Stimulated activated CD8-positive, alpha-beta memory T cell treated with anti-CD3 and anti-CD28 coated beads, Interleukin-4, amount 100 ng/mL, for 1 hour (primary cell): ENCODE data around the gene ZBTB46.

Source experiments
- DNase-seq, 2 donors: peaks; one replicate each; pipeline ENCODE4 v3.0.0-alpha.2; 2020; ENCODE audit warnings: low read depth in 2 of 2, low spot score in 1 of 2

Gene ZBTB46

DNA sequence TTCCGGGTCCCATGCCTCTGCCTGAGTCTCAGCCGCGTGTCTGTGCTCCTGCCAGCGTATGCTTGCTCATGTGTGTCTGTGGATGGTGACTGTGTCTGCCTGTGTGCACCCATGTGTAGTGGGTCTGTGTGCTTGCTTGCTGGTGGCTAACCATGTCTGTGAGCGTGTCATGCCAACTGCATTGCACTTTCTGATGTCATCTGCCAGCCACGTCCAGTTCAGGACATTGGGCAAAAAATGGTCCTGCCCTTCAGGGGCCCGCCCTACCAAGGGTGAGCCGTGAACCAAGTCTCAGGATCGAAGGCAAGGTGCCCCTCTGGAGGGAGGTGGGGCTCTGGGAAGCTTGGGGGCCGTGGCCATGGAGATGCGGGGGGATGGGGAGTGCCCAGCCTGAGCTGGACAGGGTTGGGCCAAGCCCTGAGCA, 9.4 kb upstream of the ZBTB46 start:
- DNase-seq: no peak

DNA sequence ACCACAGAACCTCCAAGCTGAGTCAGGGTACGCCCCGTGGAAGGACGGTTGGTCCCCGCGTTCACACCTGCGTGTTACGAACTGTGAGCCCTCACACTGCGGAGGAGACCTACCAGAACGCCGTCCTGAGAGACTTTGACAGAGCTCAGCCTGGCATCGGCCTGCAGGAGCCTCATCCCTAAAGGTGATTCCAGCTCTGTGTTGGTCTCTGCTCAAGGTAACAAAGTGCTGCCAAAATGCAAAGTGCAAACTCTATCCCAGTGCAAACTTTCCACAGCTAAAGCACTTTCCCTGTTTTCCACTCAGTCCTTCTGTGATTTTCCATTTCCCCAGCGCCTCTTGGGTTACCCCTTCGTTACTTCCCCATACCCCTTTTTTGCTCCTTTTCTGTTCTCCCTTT, 8.6 kb upstream of the ZBTB46 start:
- DNase-seq: no peak

DNA sequence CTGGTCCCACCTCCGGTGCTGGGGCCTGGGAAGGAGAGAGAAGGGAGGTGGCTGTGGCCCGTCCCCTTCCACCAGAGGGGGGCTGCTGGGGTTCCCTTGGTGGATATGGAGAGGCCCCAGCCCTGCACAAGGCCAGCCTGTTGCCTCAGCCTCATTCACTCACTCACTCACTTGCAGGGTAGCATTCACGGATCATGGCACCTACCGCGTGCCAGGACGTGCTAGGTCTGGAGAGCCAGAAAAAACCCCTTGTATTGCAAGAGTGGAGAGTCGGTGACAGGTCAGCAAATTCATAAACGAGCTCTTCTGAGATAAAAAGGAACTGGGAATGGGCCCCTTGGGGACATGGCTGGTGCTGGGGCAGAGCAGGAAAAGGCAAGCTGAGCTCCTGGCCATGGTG, 6.4 kb upstream of the ZBTB46 start:
- DNase-seq: no peak

DNA sequence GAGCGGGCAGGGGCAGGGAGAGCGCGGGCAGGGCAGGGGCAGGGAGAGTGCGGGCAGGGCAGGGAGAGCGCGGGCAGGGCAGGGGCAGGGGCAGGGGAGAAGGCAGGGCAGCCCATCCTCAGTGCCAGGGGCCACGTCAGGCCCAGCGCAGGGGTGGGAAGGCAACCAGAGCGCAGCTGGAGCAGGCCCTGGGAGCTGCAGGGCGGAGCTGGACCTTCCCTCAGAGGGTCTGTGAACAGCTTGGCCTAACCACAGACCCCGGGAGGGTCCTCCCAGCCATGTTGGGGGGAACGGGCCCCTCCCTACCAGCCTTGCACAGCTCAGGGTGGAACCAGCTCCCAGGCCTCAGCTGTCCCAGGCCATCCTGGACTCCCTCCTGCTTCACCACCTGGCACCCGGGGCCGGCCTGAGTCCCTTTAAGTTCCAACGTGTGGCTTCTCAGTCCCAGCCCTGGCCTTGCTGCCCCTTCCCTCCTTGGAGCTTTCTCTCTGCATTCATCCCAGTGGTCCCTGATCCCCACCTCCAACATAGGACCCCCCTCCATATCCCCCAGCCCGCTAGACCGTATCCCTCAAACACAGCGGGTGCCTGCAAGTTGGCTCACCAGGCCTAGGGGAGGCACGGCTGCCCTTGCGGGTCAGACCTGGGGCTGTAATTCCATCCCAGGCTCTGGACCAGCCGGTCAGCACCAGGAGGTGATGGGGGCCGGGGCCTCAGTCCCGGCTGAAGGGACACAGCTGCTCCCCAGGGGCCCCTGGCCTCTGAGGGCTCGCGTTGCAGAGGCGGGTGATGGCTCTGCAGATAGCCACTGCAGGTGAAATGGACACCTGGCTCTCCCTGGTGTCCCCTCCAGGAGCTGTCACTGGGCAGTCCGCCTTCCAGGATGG, 5.6 kb upstream of the ZBTB46 start:
- no peak for DNase-seq

DNA sequence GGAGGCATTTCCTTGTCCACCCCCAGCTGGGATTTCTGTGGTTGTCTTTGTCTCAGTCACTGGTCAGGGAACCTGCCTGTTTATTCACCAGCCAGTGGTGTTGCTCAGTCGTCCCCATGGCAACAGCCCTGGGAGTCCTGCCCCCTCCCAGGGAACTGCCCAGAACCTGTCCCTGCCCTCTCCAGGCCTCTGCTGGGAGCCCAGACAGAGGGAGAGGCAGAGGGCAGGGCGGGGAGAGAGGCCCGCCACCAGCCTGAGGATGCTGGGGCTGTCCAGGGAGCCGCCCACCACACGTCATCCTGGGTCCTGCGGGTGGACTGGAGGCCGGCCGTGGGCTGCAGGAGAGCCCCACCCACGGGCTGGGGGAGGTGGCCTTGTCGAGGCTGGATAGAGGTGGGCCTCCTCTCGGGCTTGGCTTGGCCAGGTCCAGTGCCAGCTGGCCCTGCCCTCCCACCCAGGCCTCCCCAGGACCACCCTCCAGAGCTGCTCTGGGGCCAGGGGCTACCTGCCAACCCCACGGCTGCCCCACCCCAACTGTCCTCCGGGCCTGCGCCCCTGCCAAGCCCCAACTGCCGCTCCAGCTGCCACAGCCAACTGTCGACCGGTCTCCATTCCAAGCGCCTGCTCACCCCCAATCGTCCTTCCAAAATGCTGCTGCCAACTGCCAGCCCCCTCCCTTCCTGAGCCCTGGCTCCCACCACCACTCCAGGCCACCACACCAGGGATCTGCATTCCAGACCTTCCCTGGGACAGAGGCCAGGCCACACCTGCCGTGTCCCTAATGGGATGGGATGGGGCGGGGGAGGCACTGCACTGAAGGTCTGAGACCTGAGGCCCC, 4.2 kb upstream of the ZBTB46 start:
- DNase-seq: no peak

DNA sequence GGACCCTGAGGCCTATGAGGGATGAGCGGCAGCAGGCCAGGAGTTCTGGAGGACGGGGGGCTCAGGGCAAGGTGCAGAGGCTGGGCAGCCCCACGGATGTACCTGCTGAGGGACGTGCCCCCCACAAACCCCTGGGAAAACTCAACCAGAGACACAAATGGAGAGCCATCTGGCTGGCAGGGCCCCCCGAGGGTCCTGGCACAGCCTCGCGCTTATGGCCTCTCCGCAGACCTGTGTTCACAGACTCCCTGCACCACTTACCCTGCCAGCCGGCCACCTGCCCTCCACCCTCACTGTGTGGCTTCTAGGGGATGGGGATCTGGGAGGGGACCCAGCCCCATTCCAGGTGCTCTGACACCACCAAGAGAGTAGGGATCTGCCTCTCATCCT, 3.4 kb upstream of the ZBTB46 start:
- no peak for DNase-seq

DNA sequence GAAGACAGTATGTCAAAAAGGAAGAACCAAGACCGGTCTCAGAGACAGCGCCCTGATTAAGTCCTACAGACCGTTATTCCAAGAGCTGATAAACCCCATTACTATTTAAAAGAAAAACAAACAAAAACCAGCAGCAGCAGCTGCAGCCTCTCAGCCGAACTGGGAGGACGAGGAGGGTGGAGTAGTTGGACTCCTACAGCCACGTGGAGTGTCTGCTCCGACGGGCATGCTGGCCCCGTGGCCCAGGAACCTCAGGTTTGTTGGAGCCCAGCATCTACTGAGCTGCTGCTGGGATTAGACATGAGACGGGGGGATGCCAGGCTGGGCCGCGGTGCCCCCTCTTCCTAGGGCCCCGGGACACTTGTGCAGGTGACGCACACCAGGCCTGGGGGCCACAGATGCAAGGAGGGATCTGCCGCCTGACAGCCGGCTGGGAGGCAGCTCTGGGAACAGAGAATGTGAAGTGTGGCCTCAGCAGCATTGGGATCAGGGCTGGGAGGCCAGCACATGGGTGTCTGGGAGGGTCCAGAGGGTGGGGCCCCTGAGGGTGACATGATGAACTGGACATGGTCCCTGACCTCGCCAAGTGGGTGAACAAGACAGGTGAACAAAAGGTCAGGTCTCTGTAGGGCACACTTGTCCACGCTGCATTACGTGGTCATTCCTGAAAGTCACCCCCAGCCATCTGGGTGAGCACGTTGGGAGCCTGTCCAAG, 2.9 kb upstream of the ZBTB46 start:
- no peak for DNase-seq

DNA sequence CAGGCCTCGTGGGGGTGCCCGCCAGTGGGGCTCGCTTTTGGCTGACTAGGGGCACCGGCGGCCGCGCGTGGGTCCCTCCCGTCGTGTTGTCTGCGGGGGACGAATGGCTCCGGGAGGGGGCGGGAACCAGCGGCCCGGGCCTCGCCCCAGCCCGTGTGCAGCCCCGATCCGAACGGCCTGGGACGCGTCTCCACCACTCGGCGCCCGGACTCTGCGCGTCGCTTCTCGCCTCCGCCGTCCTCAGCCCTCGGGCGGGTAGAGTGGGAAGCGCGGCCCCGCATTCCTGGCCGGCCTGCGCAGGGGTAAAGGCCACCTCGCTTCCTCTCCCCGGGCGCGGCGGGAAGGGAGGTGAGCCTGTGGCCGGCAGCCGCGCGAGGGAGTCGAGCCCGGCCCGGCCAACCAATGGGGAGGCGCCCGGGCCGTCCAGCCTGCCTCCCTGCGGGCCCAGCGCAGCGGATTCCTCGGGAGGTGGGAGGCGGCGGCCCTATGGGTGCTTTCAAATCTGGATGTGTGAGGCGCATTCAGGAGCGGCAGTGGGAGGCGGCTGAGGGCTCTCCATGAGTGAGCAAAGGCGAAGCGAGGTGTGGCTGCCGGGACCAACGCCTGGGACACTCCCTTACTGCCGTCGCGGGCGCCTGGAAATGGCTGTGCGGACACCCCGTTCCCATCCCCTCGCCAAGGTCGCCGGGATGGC, 1.1 kb upstream of the ZBTB46 start:
- no peak for DNase-seq

DNA sequence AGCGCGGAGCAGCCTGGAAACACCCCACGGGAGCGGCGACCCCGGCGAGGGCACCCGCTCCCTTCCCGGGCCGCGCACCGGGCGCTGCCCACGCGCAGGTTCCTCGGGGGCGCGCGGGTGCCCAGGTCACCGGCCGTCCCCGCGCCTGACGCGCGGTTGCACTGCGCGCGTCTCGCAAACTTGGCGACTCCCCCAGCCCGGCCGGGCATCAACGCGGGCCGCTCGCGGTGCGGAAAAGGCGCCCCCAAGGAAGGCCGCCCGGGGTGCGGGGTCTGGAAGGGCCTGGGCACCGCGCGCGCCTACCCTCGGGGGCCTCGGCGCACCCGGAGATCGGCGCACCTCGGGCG, 555 bp upstream of the ZBTB46 start:
- no peak for DNase-seq

DNA sequence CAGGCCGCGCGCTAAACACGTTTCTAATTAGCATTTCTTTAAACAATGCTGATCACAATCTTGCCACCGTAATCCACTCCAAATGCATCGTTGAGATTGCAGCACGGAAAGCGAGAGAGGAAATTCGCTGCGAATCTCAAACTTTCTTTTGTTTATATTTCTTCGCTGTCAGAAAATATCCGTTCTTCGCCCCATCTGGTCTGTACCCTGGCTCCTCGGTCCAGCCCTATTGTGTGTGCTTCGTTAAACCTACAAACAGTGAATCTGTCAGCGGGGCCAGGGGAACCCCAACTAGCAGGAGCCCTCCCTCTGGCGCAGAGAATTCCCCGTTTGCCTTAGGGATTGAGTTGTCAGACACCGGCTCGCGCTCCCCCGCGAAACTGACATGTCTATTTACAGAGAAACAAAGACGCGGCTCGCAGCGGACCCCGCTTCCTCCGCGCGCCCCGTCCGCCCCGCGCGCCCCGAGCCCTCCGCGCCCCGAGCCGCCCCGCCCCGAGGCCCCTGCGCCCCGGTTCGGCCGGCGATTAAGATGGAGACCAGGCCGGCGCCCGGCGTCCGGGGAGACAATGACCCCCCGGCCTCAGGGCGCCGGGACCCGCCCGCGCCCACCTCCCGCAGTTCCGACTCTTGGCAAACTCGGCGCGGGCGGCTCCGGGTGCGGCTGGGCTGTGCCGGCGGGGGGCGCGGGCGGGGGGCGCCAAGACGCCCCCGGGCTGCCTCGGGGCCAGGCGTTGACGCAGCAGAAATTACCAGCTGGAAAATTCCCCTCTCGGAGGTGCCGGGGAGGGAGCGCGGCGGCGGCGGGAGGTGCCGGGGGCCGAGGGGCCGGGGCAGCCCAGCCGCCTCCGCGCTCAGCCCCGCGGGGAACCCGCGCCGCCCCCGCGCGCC, 874 bp downstream of the ZBTB46 start:
- DNase-seq: no peak

DNA sequence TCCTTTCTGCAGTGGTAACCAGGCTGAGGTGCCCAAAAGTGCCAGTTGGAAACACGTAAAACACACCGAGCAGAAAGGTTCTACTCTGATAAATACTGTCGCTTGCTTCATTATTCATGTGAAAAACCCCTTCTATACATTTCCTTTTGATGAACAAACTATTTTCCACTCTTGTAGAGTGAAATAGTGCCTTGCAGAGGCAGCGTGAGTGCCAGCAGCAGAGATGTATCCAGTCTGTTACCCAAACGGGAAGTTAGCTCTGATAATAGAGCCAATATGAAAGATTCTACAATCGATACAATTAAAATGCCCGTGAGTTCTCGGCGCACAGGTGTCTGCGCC, 1.5 kb downstream of the ZBTB46 start:
- DNase-seq: no peak

DNA sequence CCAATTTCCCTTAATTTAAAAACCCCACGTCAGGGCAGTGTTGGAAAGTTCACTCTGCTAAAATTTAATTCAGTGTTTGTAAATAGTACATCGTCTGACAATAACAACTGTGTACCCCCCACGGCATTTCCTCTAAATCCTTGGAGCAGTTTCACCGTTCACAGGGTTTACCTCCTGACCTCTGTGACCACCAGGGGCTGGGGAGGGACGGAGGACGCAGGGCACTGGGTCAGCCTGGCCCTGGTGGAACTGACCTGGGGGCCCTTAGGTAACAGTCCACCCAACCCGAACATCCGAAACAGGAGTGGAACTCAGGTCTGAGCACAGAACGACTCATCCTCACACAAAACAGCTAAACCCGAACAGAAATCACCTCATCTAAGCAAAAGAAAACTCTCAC, 2.1 kb downstream of the ZBTB46 start:
- no peak for DNase-seq

DNA sequence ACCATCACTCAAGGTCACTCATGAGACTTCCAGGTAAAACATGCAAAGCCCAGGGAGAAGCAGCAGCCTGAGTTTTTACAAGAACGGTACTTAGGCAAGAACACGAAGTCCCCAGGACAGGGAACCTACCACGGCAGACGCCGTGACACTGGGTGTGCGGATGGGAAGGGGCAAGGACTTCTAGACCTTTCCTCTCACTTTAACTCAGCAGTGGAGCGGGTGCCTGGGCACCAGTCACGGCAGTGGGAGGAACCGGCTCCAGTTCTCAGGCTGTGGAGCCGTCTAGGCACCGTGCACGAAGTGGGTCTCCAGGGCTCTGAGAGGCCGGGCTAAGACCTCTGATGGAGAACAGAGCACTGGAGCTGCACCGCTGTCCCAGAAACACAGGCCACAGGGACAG, 2.5 kb downstream of the ZBTB46 start:
- DNase-seq: no peak

DNA sequence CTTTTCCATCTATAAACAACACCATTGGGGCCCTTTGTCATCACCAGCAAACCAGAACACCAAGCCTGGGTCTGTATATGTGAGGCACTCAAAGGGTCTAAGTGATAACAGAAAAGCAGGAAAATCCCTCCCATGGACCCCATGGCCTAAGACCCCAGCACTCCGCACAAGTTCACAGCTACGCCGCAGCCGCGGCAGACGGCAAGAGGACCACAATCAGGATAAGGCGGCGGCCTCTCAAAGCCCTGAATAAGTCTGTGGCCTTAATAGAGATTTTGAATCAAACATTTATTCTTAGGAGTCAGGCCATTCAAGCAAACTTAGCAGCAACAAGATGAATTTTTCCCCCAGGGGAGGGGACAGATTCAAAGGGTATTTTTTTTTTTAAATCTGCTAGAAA, 2.9 kb downstream of the ZBTB46 start:
- no peak for DNase-seq

DNA sequence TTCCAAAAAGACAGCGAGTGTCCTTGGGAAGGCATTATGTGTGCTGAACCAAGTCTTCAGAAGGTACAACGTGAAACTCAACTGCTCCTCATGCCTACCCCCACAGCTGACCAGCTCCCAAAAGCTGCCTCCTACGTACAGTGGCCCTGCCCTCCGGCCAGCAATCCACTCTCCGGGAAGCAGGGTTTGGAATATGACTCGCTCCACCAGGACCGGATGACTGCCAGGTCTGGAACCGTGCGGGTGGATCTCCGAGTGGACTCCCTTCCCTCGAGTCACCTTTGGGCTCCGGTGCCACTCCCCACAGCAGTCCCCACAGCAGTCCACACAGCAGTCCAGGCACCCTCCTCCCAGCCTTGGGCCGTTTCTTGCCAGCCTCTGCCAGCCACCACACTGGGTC, 4.3 kb downstream of the ZBTB46 start:
- DNase-seq: no peak

DNA sequence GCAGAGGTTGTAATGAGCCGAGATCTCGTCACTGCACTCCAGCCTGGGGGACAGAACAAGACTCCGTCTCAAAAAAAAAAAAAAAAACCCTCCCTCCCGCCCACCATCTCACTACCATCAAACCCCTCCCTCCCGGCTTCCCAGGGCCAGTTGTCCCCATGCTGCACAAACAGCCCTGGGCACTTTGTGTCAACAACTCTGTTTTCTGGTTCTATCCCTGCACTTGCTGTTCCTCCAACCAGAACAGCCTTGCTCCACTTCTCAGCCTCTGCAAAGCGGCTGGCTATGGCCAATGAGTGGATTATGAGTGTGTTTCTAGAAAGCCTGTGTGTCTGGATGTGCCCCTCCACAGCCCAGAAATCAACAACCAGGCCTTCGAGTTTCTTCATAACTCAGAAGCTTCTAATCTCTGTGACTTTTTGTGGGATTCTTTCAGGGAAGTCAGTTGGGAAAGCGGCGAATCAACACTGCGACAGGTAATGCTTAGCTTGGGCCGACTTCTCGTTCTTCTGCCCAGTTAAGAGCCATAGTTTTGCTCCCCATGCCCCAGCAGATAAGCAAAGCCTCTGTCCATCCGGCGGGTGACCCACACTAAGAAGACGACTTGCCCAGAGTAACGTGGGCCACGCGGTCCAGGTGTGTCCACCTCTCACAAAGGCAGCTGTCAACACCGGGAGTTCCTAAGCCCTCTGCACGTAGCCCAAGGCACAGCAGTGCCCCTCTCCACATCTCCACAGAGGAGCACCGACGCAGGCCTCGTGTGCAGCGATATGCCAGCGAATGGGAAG, 5.5 kb downstream of the ZBTB46 start:
- DNase-seq: no peak

DNA sequence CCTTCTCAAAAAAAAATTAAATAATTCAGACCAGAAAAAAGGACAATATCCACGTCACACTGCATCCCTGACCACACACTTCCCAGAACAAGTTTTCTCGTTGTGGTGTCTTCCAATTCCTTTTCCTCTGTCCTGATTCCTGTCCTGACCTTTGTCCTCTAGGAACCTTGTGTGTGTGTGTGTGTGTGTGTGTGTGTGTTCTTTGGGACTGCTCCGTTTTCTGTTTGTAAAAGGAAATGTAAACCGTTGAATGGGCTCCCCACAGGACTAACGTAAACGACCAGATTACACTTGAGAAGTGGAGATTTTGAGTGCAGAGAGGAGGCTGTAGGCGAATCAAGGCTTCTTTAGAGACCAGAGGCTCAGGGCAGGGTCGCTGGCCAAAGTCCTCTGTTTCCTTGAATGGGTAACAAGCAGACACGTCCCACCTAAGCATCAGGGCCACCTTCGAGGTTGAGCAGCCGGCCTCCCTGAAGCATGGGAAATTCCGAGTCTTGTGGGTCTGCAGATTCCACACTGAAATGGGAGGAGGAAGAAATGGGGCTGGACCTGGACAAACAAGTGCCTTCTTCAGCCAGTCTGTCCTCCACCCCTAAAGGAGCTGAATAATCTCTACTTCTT, 7.3 kb downstream of the ZBTB46 start:
- no peak for DNase-seq

DNA sequence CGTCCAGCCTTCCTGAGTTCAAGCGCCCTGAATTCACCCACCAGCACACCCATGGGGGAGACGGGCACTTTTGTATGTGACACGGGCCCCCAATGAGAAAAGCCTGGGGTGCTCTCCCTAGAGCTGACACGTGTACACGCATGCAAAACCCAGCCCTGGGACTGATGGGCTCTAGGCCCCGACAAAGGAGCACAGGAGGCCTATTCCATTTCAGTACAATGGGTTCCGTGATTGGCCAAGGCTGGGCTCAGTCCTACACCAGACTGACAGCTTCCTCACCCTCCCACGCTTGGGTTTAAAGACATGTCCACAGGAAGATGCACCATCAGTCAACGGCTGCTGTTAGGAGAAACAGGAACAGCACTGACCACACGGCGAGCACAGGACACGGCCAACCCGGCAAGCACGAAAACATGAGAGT, 8.8 kb downstream of the ZBTB46 start:
- no peak for DNase-seq

DNA sequence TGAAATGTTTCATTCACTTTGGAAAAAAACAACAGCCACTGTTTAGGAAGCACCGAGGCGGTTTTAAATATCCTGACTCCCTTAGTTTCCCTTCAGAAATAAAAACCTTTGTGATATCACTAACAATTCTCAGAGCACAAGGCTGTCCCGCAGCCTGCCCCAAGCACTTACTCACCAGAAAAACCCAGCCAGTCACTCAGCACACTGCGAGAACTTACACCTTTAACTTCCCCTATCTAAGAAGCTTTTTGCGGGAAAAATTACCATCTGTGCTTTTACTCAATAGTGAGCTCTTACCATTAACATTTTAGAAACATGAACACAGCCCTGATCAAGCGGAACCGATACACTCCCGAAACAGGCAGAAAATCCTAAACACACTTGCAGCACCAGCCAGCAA, 9.3 kb downstream of the ZBTB46 start:
- no peak for DNase-seq
